Mesothelial cell of epicardium (in vitro differentiated cells): ENCODE data around the gene NPDC1. TPM values are rescaled to one million over a fixed set of nuclear protein-coding genes. Genes with fewer than 3 reads are reported as not detected.

Experiments used
- DNase-seq, 2 experiments: peaks; one replicate each; pipeline ENCODE4 v3.0.0; 2021; ENCODE audit warnings: low spot score in 2 of 2; ENCODE audit not compliant: unreplicated experiment in 2 of 2
- H3K27ac Mint-ChIP-seq: 2 replicates; pipeline ENCODE4 v1.8.0; 2021; ENCODE audit warnings: mixed read lengths
- H3K27me3 Mint-ChIP-seq: 2 replicates; pipeline ENCODE4 v1.8.0; 2021; ENCODE audit warnings: low read depth, mixed read lengths
- H3K36me3 Mint-ChIP-seq: 2 replicates; pipeline ENCODE4 v1.8.0; 2021; ENCODE audit warnings: mixed read lengths
- H3K4me1 Mint-ChIP-seq: 2 replicates; pipeline ENCODE4 v1.8.0; 2021; ENCODE audit warnings: mixed read lengths
- H3K4me3 Mint-ChIP-seq: 2 replicates; pipeline ENCODE4 v1.8.0; 2021; ENCODE audit warnings: mild to moderate bottlenecking, moderate library complexity, mixed read lengths
- H3K9me3 Mint-ChIP-seq: 2 replicates; pipeline ENCODE4 v1.8.0; 2021; ENCODE audit warnings: mixed read lengths
- total RNA-seq: library from RNA; stranded (reverse); gene quantifications from 3 replicates; pipeline ENCODE4 v1.2.1, GENCODE V29; 2021
- TF ChIP-seq, protein P1 (sequence below): fragments of 200-600 bp; sonication (generic); IDR thresholded peaks from one replicate; pipeline ENCODE4 v1.5.0; 2021; ENCODE audit warnings: antibody characterized with exemption; ENCODE audit not compliant: unreplicated experiment

NPDC1 gene
- total RNA-seq, 1 donor from 2014 or later: 75.8 TPM

GRCh38 chr9:137019891-137020683 is 25.9 kb downstream of the NPDC1 start:
- DNase-seq: no peak
- H3K9me3 Mint-ChIP-seq: no peaks in the 10 kb centered on the region
- H3K27ac Mint-ChIP-seq: no peak overlapping the region
- no peaks in the 10 kb centered on the region for H3K27me3 Mint-ChIP-seq
- TF ChIP-seq, protein P1, sequence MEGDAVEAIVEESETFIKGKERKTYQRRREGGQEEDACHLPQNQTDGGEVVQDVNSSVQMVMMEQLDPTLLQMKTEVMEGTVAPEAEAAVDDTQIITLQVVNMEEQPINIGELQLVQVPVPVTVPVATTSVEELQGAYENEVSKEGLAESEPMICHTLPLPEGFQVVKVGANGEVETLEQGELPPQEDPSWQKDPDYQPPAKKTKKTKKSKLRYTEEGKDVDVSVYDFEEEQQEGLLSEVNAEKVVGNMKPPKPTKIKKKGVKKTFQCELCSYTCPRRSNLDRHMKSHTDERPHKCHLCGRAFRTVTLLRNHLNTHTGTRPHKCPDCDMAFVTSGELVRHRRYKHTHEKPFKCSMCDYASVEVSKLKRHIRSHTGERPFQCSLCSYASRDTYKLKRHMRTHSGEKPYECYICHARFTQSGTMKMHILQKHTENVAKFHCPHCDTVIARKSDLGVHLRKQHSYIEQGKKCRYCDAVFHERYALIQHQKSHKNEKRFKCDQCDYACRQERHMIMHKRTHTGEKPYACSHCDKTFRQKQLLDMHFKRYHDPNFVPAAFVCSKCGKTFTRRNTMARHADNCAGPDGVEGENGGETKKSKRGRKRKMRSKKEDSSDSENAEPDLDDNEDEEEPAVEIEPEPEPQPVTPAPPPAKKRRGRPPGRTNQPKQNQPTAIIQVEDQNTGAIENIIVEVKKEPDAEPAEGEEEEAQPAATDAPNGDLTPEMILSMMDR: no peak
- H3K4me3 Mint-ChIP-seq: no peak overlapping the region
- H3K36me3 Mint-ChIP-seq: peaks cover 8% of the 10 kb centered on the region
- no peaks in the 10 kb centered on the region for H3K4me1 Mint-ChIP-seq

- Mint-ChIP-seq H3K27me3 (no peaks in the 10 kb centered on the region), H3K4me3 (no peak overlapping the region), H3K9me3 (no peaks in the 10 kb centered on the region), H3K27ac (no peak overlapping the region), H3K4me1 (no peaks in the 10 kb centered on the region), H3K36me3 (peaks cover 10% of the 10 kb centered on the region)
- TF ChIP-seq, protein P1: no peak
- DNase-seq: no peak
These were observed 27.0 kb downstream of the NPDC1 start for GRCh38 chr9:137018761-137019559.

GRCh38 chr9:137017791-137018497 is 28.0 kb downstream of the NPDC1 start:
- Mint-ChIP-seq H3K4me3 (no peak overlapping the region), H3K27ac (no peak overlapping the region), H3K36me3 (peaks cover 10% of the 10 kb centered on the region), H3K27me3 (no peaks in the 10 kb centered on the region), H3K9me3 (no peaks in the 10 kb centered on the region), H3K4me1 (no peaks in the 10 kb centered on the region)
- DNase-seq: no peak
- TF ChIP-seq, protein P1: no peak

GRCh38 chr9:137017071-137017470 is 28.9 kb downstream of the NPDC1 start:
- H3K36me3 Mint-ChIP-seq: peaks cover 13% of the 10 kb centered on the region
- no peaks in the 10 kb centered on the region for H3K27me3 Mint-ChIP-seq
- TF ChIP-seq, protein P1: no peak
- no peak for DNase-seq
- H3K27ac Mint-ChIP-seq: no peak overlapping the region
- H3K9me3 Mint-ChIP-seq: no peaks in the 10 kb centered on the region
- no peaks in the 10 kb centered on the region for H3K4me1 Mint-ChIP-seq
- H3K4me3 Mint-ChIP-seq: no peak overlapping the region

DNA sequence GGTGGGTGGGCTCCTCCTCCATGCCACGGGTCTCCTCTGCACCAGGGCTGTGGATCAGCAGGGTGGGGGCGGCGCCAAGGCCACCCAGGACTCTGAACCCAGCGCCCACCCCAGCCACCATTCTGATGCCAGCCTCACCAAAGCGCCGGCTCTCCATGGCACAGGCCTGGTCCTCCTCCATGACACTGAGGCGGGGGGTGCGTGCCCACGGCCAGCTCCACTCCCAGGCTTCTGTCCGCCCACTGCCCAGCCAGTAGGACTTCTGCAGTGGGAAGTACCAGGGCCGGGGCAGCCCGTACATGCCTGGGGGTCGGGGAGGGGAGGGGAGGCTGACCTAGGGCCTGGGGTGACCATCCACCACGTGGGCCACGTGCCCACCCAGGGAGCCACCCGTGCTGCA is 29.5 kb downstream of the NPDC1 start:
- TF ChIP-seq, protein P1: no peak
- DNase-seq: no peak
- H3K9me3 Mint-ChIP-seq: no peaks in the 10 kb centered on the region
- H3K36me3 Mint-ChIP-seq: peaks cover 14% of the 10 kb centered on the region
- no peak overlapping the region for H3K4me3 Mint-ChIP-seq
- no peak overlapping the region for H3K27ac Mint-ChIP-seq
- H3K27me3 Mint-ChIP-seq: no peaks in the 10 kb centered on the region
- H3K4me1 Mint-ChIP-seq: no peaks in the 10 kb centered on the region
